Liver (tissue), 3 donors: ENCODE data around the gene DAGLB.

Source experiments
- CTCF ChIP-seq: fragments of 150-350 bp; IDR thresholded peaks from 2 replicates; pipeline ENCODE4 v1.5.1; 2017; ENCODE audit warnings: improper control_type of control experiment, low read depth, low read length; ENCODE audit not compliant: missing input control
- EGR1 ChIP-seq, 2 donors: IDR thresholded peaks; 2 replicates each; pipeline ENCODE4 v1.6.1; 2016 to 2018; ENCODE audit warnings: antibody characterized with exemption in 2 of 2, low read depth in 2 of 2
- HNF4A ChIP-seq, 2 donors: conservative IDR thresholded peaks; 2 replicates each; pipeline ENCODE4 v1.6.1; 2016; ENCODE audit warnings: antibody characterized with exemption in 2 of 2, mild to moderate bottlenecking in 2 of 2
- JUND ChIP-seq, 2 donors: IDR thresholded peaks; 2 replicates each; pipeline ENCODE4 v1.6.1; 2016; ENCODE audit warnings: antibody characterized with exemption in 2 of 2
- MAX ChIP-seq: IDR thresholded peaks from 2 replicates; pipeline ENCODE4 v1.6.1; 2016; ENCODE audit warnings: antibody characterized with exemption
- RAD21 ChIP-seq, 2 donors: IDR thresholded peaks; 2 replicates each; pipeline ENCODE4 v1.6.1; 2016; ENCODE audit warnings: antibody characterized with exemption in 2 of 2, mild to moderate bottlenecking in 2 of 2
- REST ChIP-seq: IDR thresholded peaks from 2 replicates; pipeline ENCODE4 v1.6.1; 2016; ENCODE audit warnings: antibody characterized with exemption, mild to moderate bottlenecking
- SP1 ChIP-seq: IDR thresholded peaks from 2 replicates; pipeline ENCODE4 v1.6.1; 2018; ENCODE audit warnings: antibody characterized with exemption, mild to moderate bottlenecking
- TAF1 ChIP-seq: conservative IDR thresholded peaks from 2 replicates; pipeline ENCODE4 v1.6.1; 2016; ENCODE audit warnings: antibody characterized with exemption, mild to moderate bottlenecking
- YY1 ChIP-seq: IDR thresholded peaks from 2 replicates; pipeline ENCODE4 v1.6.1; 2016; ENCODE audit warnings: antibody characterized with exemption, mild to moderate bottlenecking
- donor health status: healthy.
- donor health status: healthy.

GRCh38 chr7:6387734-6388294 lies 59.9 kb downstream of the DAGLB start:
- TF ChIP-seq CTCF: no peak
- no peak for TF ChIP-seq SP1
- no peak for TF ChIP-seq TAF1
- no peak for TF ChIP-seq HNF4A (conservative IDR thresholded peaks at IDR 0.05)
- TF ChIP-seq REST: no peak
- TF ChIP-seq MAX: no peak
- no peak for TF ChIP-seq YY1
- no peak for TF ChIP-seq RAD21 (IDR thresholded peaks at IDR 0.05)
- TF ChIP-seq JUND (IDR thresholded peaks at IDR 0.05): no peak
- TF ChIP-seq EGR1 (IDR thresholded peaks at IDR 0.05; ENCODE audit: low read depth in 2 of 2): no peak
